ENCODE data around the gene MOK.

MOK gene

GRCh38 chr14:102222751-102223150 lies 82.2 kb downstream of the MOK start:
- DNase-seq = no peak

- no peak for DNase-seq
Measured at GRCh38 chr14:102222009-102222575, 82.9 kb downstream of the MOK start.

DNA sequence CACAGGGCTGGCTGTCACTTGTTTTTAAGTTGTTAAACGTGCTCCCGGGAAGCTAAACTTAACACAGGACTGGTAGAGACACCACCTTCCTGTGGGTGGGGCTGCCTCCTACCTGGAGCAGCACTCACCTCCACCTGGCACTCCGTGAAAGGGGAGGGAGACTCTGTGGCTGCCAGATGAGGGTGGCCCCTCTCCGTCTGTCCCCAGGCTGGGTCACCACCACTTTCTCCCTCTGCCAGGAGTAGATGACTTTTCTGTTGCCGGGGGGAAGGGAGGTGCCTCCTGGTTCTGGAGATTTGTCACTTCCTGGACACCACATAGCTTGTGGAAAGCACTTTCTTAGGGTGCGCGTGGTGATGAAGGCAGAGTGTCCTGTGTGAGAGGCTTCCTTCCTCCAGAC lies 83.9 kb downstream of the MOK start:
- DNase-seq = no peak

DNA sequence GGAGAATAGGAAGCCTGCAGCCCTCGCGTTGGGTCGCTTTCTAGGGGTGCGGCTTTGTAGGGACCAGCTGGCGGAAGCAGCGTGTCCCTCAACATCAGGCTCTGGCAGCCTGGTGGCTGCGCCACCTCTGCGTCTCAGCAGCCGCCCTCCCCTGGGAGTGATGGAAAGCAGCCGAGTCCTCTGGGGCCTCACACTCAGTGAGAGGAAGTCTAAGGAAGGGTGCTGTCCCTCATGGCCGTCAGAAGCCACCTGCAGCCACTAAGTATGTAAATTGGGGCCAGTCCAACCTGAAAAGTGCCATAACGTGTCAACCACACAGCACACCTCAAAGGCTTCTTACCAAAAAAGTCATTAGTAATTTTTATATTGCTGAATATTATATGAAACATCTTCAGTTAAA lies 84.9 kb downstream of the MOK start:
- no peak for DNase-seq

DNA sequence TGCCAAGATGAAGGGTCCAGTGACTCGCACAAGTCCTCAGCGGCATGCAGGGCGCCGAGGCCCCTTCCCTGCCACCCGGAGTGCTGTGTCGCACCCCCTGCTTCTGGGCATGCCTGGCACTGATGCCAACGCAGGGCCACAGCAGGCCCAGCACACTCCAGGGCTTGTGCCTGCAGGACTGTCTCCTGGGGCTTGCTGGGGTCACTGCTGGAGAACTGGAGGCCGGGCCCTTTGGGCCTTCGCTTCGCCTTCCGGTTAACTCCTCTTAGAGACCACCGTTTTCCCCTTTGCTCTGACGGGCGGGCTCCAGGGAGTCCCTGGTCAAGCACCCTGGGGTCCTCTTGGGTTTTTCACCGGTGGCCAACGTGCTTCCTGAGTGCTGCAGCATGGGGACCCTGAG lies 85.6 kb downstream of the MOK start:
- DNase-seq = no peak

DNA sequence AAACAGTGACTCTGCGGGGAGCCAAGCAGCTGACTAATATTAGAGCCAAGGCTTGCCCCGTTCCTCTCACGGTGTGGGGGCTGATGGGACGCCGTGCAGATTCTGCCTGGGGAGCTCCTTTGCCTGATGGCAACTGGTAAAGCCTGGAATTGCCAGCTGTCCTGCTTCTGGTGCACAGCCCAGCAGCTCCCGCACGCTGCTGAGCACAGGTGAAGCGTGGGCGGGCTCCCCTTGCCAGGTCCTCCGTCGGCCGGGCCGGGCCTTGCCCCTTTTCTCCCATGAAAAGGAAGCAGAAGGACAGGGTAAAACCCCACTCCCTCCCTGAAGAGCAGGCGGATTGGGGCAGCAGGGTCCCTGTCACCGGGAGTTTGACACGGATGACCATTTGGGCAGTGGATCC lies 86.3 kb downstream of the MOK start:
- DNase-seq = no peak

DNA sequence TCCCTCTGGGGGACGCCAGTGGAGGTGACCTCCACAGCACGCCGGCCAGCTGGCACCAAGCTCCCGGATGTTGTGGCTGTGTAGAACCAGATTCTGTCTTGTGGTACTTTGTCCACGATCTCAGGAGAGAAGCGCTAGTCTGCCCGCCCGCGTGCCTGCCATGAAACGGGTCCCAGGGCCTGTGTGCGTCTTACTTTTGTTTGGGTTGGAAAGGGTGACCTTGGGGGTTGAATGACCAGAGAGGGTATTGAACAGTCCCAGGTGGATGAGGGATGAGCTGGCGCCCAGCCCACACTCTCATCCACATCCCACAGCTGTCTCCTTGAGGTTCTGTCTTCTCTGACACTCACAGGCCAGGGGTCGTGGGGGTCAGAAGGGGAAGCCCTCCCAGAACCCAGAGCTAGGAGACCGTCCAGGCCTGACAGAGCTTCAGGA lies 87.0 kb downstream of the MOK start:
- DNase-seq = no peak

DNA sequence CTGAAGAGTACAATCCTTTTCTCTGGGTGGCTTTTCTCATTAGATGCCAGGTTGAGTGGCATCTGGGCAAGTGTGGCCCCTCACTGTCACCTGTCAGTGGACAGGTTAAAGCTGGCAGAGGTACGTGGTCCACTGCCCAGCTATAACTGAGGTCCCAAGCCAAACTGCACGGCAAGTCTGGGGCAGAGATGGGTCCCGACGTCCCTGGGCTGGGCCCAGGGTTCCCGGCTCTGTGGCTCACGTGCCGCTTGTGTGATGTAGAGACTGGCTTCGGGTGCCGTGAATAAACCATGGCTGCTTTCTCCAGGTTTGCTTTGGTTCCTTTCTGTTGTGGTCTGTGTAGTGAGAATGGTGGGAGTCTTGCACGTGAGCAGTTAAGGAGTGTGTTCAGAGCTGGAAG lies 87.6 kb downstream of the MOK start:
- DNase-seq = no peak

GRCh38 chr14:102215576-102216250 lies 89.3 kb downstream of the MOK start:
- no peak for DNase-seq

- DNase-seq = no peak
Measured at GRCh38 chr14:102215071-102215470, 89.9 kb downstream of the MOK start.

- no peak for DNase-seq
Measured at GRCh38 chr14:102213984-102214658, 90.8 kb downstream of the MOK start.

DNA sequence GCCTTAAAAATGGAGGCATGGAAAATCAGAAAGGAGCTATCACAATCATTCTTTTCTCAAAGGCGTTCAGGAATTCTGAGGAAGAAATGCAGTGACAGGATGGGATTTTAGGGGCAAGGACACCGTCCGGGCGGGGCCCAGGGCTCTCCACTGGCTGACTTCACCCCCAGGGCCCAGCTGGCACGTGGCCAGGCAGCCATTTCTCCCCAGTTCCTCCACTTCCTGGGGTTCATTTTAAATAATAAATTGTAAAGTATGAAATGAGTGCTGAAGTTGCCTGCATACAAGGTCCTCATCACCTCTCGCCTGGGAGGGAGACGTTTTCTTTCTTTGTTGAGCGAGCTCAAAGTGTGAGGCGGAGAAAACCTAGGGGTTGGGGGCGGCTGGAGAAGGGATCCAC lies 91.5 kb downstream of the MOK start:
- no peak for DNase-seq

GRCh38 chr14:102212845-102213244 lies 92.1 kb downstream of the MOK start:
- DNase-seq = no peak

GRCh38 chr14:102212356-102212755 lies 92.6 kb downstream of the MOK start:
- no peak for DNase-seq

DNA sequence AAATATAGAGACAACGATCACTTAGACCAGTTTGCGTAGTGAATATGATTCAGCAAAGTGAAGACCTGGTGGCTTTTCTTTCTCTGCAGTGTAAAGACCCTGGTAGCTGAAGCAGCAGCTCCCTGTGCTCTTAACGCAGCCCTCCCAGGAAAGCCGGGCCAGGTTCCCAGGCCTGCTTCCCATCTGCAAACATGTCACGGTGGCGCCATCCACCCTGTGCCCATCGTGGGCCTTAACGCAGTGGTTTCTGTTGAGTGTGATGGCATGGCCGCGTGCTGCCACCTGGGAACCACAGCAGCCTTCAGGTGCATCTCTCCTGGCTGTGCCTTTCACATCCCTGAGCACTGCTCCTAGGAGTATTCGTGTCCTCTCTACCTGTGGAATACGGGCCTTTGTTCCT lies 93.7 kb downstream of the MOK start:
- DNase-seq = no peak

DNA sequence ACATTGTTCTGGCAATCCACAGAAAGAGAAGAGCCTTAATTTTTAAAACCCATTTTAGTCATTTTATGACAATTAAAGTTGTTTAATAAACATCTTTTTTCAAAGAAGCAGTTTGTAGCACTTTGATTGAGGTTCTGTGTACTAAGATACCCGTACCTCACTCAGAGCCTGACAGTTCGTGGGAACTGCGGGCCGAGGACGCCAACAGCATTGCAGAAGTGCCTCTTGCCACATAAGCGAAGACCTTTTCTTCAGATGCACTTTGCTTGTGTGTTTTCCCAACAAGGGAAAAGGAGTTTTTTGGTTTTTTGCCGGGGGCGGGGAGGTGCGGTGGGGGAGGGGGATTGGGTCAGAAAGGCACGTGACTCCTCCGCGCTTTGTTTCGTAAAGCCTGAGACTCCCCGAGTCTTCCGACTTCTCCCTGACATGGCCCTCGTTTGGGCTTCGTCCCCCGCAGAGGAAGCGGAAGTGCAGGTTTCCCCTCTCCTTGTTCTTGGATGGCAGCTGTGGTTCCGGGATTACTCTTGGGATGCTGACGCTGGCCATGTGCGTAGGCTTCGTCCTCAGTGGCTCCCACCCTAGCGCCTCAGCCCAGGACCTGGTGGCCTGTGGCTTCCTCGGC lies 94.4 kb downstream of the MOK start:
- no peak for DNase-seq

DNA sequence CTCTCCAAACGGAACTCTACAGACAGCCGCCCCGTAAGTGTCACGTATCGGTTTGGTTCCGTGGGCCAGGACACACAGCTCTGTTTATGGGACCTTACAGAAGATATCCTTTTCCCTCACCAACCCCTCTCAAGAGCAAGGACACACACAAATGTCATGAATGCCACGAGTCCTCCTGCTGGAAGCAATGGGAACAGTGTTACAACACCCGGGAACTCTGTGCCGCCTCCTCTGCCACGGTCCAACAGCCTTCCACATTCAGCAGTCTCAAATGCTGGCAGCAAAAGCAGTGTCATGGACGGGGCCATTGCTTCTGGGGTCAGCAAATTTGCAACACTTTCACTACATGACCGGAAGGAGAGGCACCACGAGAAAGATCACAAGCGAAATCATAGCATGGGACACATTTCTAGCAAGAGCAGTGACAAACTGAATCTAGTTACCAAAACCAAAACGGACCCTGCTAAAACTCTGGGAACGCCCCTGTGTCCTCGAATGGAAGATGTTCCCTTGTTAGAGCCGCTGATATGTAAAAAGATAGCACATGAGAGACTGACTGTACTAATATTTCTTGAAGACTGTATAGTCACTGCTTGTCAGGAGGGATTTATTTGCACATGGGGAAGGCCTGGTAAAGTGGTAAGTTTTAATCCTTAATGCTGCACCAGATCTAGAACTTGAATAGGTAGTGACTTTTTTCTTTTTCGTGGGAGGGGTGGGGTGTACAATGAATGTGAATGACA lies 95.6 kb downstream of the MOK start:
- DNase-seq = no peak

GRCh38 chr14:102208741-102209140 lies 96.2 kb downstream of the MOK start:
- no peak for DNase-seq

DNA sequence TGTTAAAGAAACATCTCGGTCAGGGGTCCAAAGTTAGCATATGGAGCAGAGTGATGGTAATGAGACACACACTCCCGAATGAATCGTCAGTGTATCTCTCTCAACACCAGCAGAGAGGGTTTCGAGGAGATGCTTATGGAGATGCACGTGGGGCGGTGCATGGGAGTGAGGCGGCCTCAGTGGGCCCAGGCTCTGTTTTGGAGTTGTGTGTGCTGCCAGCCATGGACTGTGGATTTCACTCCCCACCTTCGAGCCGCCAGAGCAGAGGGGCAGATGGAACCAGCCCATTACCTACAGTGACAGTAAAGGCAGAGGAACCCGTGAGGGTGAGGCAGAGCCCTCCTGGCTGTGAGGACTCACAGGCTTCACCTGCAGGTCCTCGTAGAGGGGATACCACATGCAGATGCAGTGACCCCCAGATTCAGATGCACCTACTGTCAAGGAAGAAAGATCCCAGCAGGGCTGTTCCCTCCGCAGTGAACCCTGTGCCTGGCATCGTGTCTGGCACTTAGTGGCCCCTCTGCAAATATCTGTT lies 97.1 kb downstream of the MOK start:
- DNase-seq = no peak

DNA sequence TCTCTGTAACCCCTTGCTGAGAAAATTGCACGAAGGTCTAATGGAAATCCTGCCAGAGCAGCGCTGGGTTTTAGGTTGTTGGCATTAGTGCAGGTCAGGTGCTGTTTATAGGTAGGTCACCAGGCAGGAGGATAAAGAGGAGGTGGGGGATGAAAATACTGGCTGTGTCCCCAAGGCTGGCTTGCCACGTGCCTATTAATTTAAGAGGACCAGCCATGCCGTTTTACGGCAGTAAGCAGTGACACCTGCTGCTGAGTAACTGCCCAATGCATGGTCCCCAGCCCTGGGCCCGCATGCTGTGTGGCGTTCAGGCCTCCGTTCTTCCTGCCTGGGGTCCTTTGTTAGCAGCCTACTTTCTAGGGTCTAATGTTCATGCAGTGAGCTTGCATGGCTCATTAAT lies 98.0 kb downstream of the MOK start:
- DNase-seq = no peak

DNA sequence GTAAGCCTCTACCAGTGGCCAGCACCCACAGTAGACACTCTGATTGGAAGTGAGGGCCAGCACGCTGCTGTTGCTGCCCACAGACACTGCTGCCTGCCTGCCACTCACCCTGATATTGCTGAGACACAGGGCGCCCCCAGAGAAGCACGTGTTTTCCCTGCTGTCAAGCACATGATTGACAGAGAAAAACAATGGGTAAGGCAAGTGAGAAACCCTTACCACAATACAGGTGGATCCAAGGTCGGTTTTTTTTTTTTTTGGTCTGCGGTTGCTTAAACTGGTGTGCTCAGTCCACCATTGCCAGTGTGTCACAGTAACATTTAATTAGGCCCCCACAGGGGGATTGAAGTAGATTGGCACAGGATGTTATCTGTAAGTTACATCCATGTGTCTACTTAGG lies 99.4 kb downstream of the MOK start:
- no peak for DNase-seq

GRCh38 chr14:102203382-102203781 lies 101.6 kb downstream of the MOK start:
- no peak for DNase-seq

DNA sequence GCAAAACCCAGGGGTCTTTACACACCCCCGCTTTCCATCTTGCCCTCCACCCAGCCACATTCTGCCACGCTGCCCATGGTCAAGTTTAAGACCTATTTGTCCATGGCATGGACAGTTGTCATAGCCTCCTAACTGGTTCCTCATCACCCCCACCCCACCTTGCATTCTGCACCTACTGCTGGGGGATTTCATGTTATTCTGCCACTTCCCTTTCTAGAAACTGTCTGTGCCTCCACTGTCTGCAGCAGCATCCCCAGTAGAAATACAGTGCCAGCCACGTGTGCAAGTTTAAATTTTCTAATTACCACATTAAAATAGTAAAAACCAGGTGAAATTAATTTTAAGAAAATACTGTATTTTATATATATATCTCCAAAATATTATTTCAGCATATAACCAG lies 102.0 kb downstream of the MOK start:
- no peak for DNase-seq

Measured in T-helper 9 cell (primary cell).